HepG2 (cell line): ENCODE results near the gene NAA30. TPM values are rescaled to one million over a fixed set of nuclear protein-coding genes. Genes with fewer than 3 reads are reported as not detected.

Experiments used
- ATAC-seq: fragments of 200-7000 bp; cut with Tn5 transposase; 3 replicates; pipeline ENCODE4 v1.9.1; 2020; ENCODE audit warnings: mild to moderate bottlenecking, moderate library complexity
- BruUV-seq: library from RNA; stranded (reverse); fragments of 400-500 nt; replicated peaks from 2 replicates; lab custom pipeline; 2021; lab: Mats Ljungman, UMichigan
- CTCF ChIA-PET: fragments of 300-600 bp; formaldehyde crosslinking; extraction: SDS; loops from one replicate; lab custom pipeline; 2021; ENCODE audit warnings: low total read pairs, inconsistent platforms, low intra/inter-chr PET ratio; lab: Yijun Ruan, JAX
- POLR2A ChIA-PET: fragments of 350-600 bp; sonication (Branson Sonifier 250); formaldehyde crosslinking; loops from one replicate; lab custom pipeline; 2020; ENCODE audit warnings: antibody characterized with exemption, inconsistent platforms; lab: Yijun Ruan, JAX
- DNase-seq: peaks from one replicate; pipeline ENCODE4 v3.0.0-alpha.2; 2015; ENCODE audit warnings: low spot score
- FAIRE-seq: peaks from 3 replicates; lab custom pipeline; 2011; peaks lifted over from hg19 to GRCh38; lab: Jason Lieb, UNC
- H2AFZ ChIP-seq: one replicate; pipeline ENCODE4 v1.6.1; 2011; ENCODE audit warnings: low read length, inconsistent platforms
- H3K27ac ChIP-seq: fragments of 300-600 bp; 3 replicates; pipeline ENCODE4 v1.8.0; 2011; ENCODE audit warnings: mixed run types, mild to moderate bottlenecking, mixed read lengths, low read length, inconsistent platforms; ENCODE audit not compliant: insufficient read depth; ENCODE audit errors: extremely low read length
- H3K27me3 ChIP-seq, 2 experiments: fragments of 200-600 bp in 1 of 2; 2 replicates in 1 of 2; 3 replicates in 1 of 2; pipeline versions ENCODE4 v1.6.0 to v1.8.0; 2011; ENCODE audit warnings: low read length in 2 of 2, mild to moderate bottlenecking in 2 of 2, moderate library complexity in 2 of 2, inconsistent platforms in 1 of 2; ENCODE audit not compliant: insufficient read depth in 2 of 2, control insufficient read depth in 1 of 2
- H3K36me3 ChIP-seq, 2 experiments: fragments of 200-600 bp in 1 of 2; replicated peaks in 1 of 2; 2 replicates in 1 of 2; 3 replicates in 1 of 2; pipeline versions ENCODE4 v1.5.1 to v1.8.0; 2011; ENCODE audit warnings: low read length in 2 of 2, inconsistent platforms in 1 of 2; ENCODE audit not compliant: insufficient read depth in 2 of 2, control insufficient read depth in 1 of 2
- H3K4me1 ChIP-seq: 2 replicates; pipeline ENCODE4 v1.5.1; 2012; ENCODE audit warnings: low read length, inconsistent platforms; ENCODE audit not compliant: insufficient read depth
- H3K4me2 ChIP-seq: 2 replicates; pipeline ENCODE4 v1.6.0; 2011; ENCODE audit warnings: low read depth, low read length, inconsistent platforms
- H3K4me3 ChIP-seq, 3 experiments: fragments of 200-600 bp in 1 of 3; sonication (generic), shearing (Covaris generic) in 1 of 3; replicated peaks in 1 of 3; 2 replicates each; pipeline ENCODE4 v1.5.1; 2011 to 2016; ENCODE audit warnings: low read length in 3 of 3, inconsistent platforms in 2 of 3, low read depth in 2 of 3, mild to moderate bottlenecking in 2 of 3, control low read depth in 1 of 3, mixed read lengths in 1 of 3; ENCODE audit not compliant: insufficient read depth in 1 of 3
- H3K79me2 ChIP-seq: one replicate; pipeline ENCODE4 v1.6.1; 2011; ENCODE audit warnings: low read length, inconsistent platforms; ENCODE audit not compliant: insufficient read depth
- H3K9ac ChIP-seq: 2 replicates; pipeline ENCODE4 v1.6.0; 2011; ENCODE audit warnings: mild to moderate bottlenecking, low read depth, low read length, inconsistent platforms; ENCODE audit not compliant: insufficient read depth
- H3K9me3 ChIP-seq: 2 replicates; pipeline ENCODE4 v1.5.1; 2012; ENCODE audit warnings: mild to moderate bottlenecking, low read length
- H4K20me1 ChIP-seq: 2 replicates; pipeline ENCODE4 v1.6.0; 2011; ENCODE audit warnings: inconsistent platforms, mild to moderate bottlenecking, low read length, moderate library complexity; ENCODE audit not compliant: insufficient read depth
- FOXA3 ChIP-seq: IDR thresholded peaks from 2 replicates; pipeline ENCODE4 v1.6.1; 2016; ENCODE audit warnings: missing genetic modification reagents, missing compliant biosample characterization
- HOXA7 ChIP-seq: sonication (generic); formaldehyde crosslinking; IDR thresholded peaks from 2 replicates; pipeline ENCODE4 v1.8.1; 2022; ENCODE audit warnings: mild to moderate bottlenecking, missing genetic modification reagents, moderate library complexity
- MTF1 ChIP-seq: sonication (generic); formaldehyde crosslinking; IDR thresholded peaks from 2 replicates; pipeline ENCODE4 v1.5.0; 2020; ENCODE audit warnings: missing genetic modification reagents
- PBX3 ChIP-seq: sonication (generic); formaldehyde crosslinking; IDR thresholded peaks from 2 replicates; pipeline ENCODE4 v1.8.1; 2023; ENCODE audit warnings: missing genetic modification reagents, inconsistent platforms, borderline replicate concordance
- RCOR2 ChIP-seq: IDR thresholded peaks from 2 replicates; pipeline ENCODE4 v1.6.1; 2016; ENCODE audit warnings: missing biosample characterization, missing genetic modification reagents
- SYNCRIP ChIP-seq: fragments of 200-400 bp; formaldehyde crosslinking; IDR thresholded peaks from 2 replicates; pipeline ENCODE4 v1.6.1; 2018; ENCODE audit warnings: mild to moderate bottlenecking, low read depth, low read length; ENCODE audit not compliant: insufficient read depth
- ZMAT3 ChIP-seq: sonication (generic); formaldehyde crosslinking; conservative IDR thresholded peaks from 2 replicates; pipeline ENCODE4 v1.7.0; 2021; ENCODE audit warnings: missing genetic modification reagents
- ZNF17 ChIP-seq: sonication (generic); formaldehyde crosslinking; IDR thresholded peaks from 2 replicates; pipeline ENCODE4 v1.5.0; 2020; ENCODE audit warnings: mild to moderate bottlenecking, missing genetic modification reagents
- ZNF205 ChIP-seq: IDR thresholded peaks from 2 replicates; pipeline ENCODE4 v1.6.1; 2018; ENCODE audit warnings: missing biosample characterization, missing genetic modification reagents
- ZNF275 ChIP-seq: sonication (generic); formaldehyde crosslinking; IDR thresholded peaks from 2 replicates; pipeline ENCODE4 v1.8.0; 2022; ENCODE audit warnings: missing genetic modification reagents, mild to moderate bottlenecking, inconsistent platforms, borderline replicate concordance
- ZSCAN9 ChIP-seq: IDR thresholded peaks from 2 replicates; pipeline ENCODE4 v1.6.1; 2016; ENCODE audit warnings: borderline replicate concordance
- WGBS: methylation state at CpG from one replicate; pipeline ENCODE4 v1.1.6; 2017; ENCODE audit warnings: low lambda C conversion rate; 5-methylcytosine and 5-hydroxymethylcytosine counted together
- in situ Hi-C: cut with HindIII; loops from 2 replicates; pipeline ENCODE4 v1.10.0; 2017; ENCODE audit warnings: low pct_unique_long_range_greater_than_20kb; ENCODE audit not compliant: extremely low pct_ligation_motif_present
- intact Hi-C: fragments of 100-400 bp; cut with micrococcal nuclease; formaldehyde crosslinking; loops from one replicate; pipeline ENCODE4 v1.10.0; 2022; ENCODE audit not compliant: unreplicated experiment
- polyA plus RNA-seq, 8 experiments: library from polyadenylated mRNA; depleted of rRNA in 3 of 8; stranded (reverse) in 7 of 8; unstranded in 1 of 8; fragments of >200 nt; fragmentation: Illumina TruSeq in 4 of 8; extraction: Trizol in 4 of 8; gene quantifications; 2 replicates each; pipeline versions ENCODE4 v1.2.1 to v1.2.3, GENCODE V29; 2011 to 2016; ENCODE audit warnings: low read depth in 4 of 8, missing spikeins in 1 of 8, mixed read lengths in 1 of 8; ENCODE audit not compliant: insufficient read depth in 1 of 8
- total RNA-seq, 5 experiments: library from RNA; depleted of rRNA; stranded (reverse); fragments of >200 nt; fragmentation: Illumina TruSeq; extraction: Trizol; gene quantifications; 2 replicates each; pipeline ENCODE4 v1.2.3, GENCODE V29; 2016; ENCODE audit warnings: low read depth in 1 of 5
- TF ChIP-seq, protein P1 (sequence below): sonication (generic); formaldehyde crosslinking; IDR thresholded peaks from 2 replicates; pipeline ENCODE4 v1.9.0; 2022; ENCODE audit warnings: missing genetic modification reagents, mild to moderate bottlenecking, borderline replicate concordance

The NAA30 gene
- total and polyA plus RNA-seq, 2 of the 13 experiments (the other 11 are each of a cell fraction or from before 2014, with no cell fraction given), result 10.8 to 18.4 TPM

DNA sequence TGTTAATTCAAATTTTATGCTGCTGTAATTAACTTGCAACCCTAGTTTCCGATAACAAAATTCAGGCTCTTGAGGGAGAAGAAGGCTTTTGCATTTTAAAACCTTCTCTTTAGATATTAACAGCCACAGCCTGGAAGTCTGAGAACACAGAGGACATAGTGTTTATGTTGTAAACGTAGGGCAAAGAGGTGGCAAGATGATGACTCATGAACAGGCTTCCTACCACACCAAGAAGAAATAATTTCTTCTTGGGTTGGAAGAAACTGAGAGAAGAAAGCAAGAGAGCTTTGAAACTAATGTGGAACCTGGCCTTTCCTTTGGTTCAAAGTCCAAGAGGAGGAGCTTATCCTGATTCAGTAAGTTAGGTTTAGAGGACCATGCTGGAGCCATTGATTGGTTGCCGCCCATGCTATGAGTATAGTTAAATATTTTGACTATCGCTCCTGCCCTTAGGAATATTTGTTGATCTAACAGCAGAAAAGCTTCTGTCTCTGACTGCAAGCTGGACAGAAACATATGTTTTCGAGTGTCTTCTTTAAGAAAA, 71.5 kb downstream of the NAA30 start:
- Histone ChIP-seq H3K9me3 (no peaks in the 10 kb centered on the region), H3K79me2 (no peaks in the 10 kb centered on the region), H3K9ac (no peak overlapping the region), H3K27ac (no peak overlapping the region), H3K4me1 (peaks cover 28% of the 10 kb centered on the region), H3K27me3 (no peaks in the 10 kb centered on the region), H3K36me3 (no peaks in the 10 kb centered on the region), H4K20me1 (no peaks in the 10 kb centered on the region), H3K4me2 (no peak overlapping the region), H3K4me3 (no peak overlapping the region), H2AFZ (no peak overlapping the region)
- TF ChIP-seq SYNCRIP, result no peak
- TF ChIP-seq, protein P1, sequence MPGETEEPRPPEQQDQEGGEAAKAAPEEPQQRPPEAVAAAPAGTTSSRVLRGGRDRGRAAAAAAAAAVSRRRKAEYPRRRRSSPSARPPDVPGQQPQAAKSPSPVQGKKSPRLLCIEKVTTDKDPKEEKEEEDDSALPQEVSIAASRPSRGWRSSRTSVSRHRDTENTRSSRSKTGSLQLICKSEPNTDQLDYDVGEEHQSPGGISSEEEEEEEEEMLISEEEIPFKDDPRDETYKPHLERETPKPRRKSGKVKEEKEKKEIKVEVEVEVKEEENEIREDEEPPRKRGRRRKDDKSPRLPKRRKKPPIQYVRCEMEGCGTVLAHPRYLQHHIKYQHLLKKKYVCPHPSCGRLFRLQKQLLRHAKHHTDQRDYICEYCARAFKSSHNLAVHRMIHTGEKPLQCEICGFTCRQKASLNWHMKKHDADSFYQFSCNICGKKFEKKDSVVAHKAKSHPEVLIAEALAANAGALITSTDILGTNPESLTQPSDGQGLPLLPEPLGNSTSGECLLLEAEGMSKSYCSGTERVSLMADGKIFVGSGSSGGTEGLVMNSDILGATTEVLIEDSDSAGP, result no peak
- no peak for TF ChIP-seq MTF1 (CRISPR knock-in tag)
- no peak for TF ChIP-seq ZNF17
- TF ChIP-seq ZSCAN9, result no peak
- no peak for TF ChIP-seq HOXA7 (CRISPR knock-in tag)
- no peak for TF ChIP-seq ZNF275 (CRISPR knock-in tag)
- no peak for TF ChIP-seq ZMAT3 (CRISPR knock-in tag)
- no peak for TF ChIP-seq RCOR2 (CRISPR knock-in tag)
- TF ChIP-seq FOXA3 (CRISPR knock-in tag), result no peak
- TF ChIP-seq ZNF205 (CRISPR knock-in tag), result no peak
- no peak for TF ChIP-seq PBX3
- DNase-seq (no peak), FAIRE-seq (no peak), ATAC-seq (no peak; the same call in 1 of the 3 replicates)
- in situ Hi-C loops, result no loop called here
- intact Hi-C loops, result no loop called here
- ChIA-PET POLR2A (no interaction called here), CTCF (no interaction called here)
- no TSS peak for BruUV-seq
- 35% methylated on average over 5 of the region's 5 CpGs for WGBS
